OCI-M2 (cell line): Measurements from ENCODE around the gene KIF1B.
"Not testable (repeated sequence)": the region's sequence is repeated elsewhere in the genome, so short reads cannot be mapped to it uniquely, and the experiment has no call there.

Experiments
- DNase-seq: peaks from one replicate; lab custom pipeline; 2025; ENCODE audit not compliant: unreplicated experiment; lab: John Stamatoyannopoulos, UW

Gene KIF1B

DNA sequence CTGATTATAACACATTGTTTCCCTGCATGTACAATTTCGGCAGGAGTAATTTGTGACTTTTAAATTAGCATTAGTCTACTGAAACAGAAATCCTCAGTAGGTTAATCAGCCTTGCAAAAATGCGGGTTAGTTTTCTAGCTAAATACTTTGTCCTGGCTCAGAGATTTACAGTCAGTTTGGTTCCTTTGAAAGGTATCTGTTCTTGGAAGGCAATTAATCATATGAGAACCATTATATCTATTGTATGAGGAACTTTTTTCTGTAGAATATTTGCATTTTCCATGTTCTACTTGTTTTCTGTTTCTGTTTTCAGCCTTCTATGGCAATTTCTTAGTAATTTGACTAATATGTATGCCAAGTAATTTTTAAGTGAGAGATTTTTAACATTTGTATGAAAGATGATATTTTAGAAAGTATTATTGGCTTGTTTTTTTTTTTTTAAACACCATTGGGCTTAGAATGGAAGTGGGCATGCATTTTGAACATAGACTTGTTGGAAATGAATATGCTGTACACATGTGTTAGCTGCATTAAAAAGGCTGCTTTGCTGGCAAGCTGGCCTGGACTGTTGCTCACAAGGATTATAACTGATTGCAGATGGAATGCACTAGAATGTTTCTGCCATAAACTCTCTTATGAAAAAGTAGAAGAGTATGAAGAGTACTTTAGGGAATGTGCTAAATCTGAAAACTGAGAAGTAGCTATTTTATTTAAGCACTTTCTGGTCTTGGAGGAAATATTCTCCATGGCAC, 26.2 kb downstream of the KIF1B start:
- DNase-seq = no peak

DNA sequence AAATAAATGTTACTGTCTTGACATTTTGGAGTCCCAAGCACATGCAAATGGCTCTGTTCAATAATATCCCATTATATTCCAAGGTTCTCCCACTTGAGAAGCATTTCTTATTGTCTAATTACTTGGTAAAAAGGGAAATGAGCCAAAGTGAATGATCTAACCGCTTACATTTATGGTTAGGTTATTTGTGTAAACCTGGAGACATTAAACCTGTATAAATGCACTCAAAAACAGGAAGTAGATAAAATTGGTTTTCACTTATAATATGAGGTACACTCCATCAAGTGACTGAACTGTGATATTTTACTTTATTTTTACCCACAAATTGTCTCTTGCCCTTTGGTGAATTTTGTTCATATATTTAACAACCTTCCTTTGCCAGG, 26.8 kb downstream of the KIF1B start:
- no peak for DNase-seq

- no peak for DNase-seq
Measured at GRCh38 chr1:10242135-10242534, 31.8 kb downstream of the KIF1B start.

GRCh38 chr1:10242811-10243210, 32.4 kb downstream of the KIF1B start:
- no peak for DNase-seq

DNA sequence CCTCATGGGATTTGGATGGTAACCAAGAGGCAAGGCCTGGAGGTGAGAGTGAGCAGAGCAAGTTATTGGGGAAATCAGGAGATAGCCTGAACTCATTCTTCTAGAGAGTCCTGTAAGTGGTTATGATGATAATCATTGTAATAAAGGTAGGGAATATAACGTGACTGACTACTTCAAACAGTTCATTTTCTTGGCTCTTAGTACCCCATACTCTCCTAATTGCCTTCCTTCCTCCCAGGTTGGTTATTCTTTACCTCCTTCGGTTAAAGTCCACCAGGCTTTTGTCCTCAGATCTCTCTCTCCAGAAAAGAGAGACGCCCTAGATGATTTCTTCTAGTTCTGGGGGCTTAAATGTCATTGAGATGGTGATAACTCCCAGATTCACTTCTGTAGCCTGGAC, 35.3 kb downstream of the KIF1B start:
- DNase-seq = no peak

DNA sequence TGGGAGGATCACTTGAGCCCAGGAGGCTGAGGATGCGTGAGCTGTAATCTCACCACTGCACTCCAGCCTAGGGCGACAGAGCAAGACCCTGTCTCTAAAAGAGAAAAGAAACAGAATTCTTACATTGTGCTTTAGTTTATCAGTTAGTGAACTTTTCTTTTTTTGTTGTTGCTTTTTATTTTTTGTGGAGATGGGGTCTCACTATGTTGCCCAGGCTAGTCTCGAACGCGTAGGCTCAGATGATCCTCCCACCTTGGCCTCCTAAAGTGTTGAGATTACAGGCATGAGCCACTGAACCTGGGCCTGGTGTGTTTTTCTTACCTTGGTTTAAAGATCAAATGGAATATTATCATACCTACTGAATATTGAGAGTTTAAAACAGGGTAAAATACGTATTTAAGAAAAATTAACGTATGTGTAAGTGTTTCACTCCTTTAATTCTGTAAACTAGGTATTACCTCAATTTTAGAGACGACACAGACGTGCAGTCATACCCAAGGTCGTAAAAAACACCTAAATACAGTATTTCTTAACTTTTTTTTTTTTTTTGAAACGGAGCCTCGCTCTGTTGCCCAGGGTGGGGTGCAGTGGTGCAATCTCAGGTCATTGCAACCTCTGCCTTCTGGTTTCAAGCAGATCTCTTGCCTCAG, 39.6 kb downstream of the KIF1B start:
- DNase-seq = no peak

GRCh38 chr1:10250663-10251062, 40.3 kb downstream of the KIF1B start:
- DNase-seq = no peak

DNA sequence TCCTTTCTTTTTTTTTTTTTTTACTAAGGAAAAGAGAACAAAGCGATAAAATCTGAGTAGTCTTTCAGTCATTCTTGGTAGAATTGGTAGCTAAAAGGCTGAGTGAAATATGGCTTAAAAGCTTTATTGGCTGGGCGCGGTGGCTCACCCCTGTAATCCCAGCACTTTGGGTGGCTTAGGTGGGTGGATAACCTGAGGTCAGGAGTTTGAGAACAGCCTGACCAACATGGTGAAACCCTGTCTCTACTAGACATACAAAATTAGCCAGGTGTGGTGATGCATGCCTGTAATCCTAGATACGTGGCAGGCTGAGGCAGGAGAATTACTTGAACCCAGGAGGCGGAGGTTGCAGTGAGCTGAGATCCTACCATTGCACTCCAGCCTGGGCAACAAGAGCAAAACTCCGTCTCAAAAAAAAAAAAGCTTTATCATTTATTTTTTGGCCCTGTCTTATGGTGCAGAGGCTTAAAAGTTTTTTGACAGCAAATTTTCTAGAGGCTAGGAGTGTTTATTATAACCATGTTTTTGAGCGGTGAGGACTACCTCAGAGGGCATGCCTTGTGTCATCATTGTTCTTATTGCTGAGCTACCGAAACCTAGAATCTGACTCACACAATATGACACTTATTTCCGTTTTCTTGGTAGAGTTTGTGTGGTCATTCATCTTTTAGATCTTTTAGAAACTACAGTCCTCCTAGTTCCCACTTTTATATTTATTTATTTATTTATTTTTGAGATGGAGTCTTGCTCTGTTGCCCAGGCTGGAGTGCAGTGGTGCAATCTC, 41.1 kb downstream of the KIF1B start:
- not testable (repeated sequence) for DNase-seq

DNA sequence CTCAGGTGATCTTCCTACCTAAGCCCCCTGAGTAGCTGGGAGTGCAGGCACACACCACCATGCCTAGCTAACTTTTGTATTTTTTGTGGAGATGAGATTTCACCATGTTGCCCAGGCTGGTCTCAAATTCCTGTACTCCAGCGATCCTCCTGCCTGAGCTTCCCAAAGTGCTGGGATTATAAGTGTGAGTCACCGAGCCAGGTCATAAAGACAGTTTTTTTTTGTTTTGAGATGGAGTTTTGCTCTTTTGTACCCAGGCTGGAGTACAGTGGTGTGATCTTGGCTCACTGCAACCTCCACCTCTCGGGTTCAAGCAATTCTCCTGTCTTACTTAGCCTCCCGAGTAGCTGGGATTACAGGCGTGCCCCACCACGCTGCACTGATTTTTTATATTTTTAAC, 42.1 kb downstream of the KIF1B start:
- no peak for DNase-seq

- DNase-seq = no peak
Measured at GRCh38 chr1:10253149-10253548, 42.8 kb downstream of the KIF1B start.

DNA sequence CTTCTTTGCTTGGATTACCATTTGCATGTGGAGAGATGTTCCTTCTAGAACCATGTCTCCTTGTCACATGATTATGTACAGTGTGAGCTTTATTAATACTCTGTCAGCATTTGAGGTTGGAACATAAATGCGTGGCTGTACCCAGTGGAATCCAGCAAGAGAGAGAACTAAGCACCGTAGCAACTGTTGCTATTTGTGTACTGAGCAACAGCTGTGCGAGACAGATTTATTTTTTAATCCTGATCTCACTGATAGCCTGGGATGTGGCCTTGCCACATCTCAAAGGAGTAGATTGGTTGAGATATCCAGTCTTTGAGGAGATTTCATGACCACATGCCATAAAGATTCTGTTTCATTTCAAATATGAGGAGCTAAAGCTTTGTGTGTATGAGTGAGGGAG, 43.4 kb downstream of the KIF1B start:
- no peak for DNase-seq

DNA sequence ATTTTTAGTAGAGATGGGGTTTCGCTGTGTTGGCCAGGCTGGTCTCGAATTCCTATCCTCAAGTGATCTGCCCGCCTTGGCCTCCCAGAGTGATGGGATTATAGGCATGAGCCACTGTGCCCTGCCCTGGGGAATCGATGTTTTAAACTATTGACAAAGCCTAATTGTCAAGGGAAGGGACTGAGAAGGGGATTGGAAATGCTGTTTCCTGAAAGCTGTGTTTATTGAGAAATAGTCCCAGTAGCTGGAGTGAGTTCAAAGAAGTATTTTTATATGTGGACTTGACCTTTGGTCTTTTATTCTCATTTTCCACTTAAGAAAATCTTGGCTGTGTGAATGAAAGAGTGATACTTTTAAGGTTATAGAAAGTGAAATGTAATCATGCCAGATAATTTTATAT, 47.5 kb downstream of the KIF1B start:
- DNase-seq = no peak

- not testable (repeated sequence) for DNase-seq
Measured at GRCh38 chr1:10259547-10259946, 49.2 kb downstream of the KIF1B start.

GRCh38 chr1:10263450-10264082, 53.2 kb downstream of the KIF1B start:
- no peak for DNase-seq

- no peak for DNase-seq
Measured at GRCh38 chr1:10265027-10265426, 54.7 kb downstream of the KIF1B start.

- DNase-seq = no peak
Measured at GRCh38 chr1:10265900-10266299, 55.5 kb downstream of the KIF1B start.

DNA sequence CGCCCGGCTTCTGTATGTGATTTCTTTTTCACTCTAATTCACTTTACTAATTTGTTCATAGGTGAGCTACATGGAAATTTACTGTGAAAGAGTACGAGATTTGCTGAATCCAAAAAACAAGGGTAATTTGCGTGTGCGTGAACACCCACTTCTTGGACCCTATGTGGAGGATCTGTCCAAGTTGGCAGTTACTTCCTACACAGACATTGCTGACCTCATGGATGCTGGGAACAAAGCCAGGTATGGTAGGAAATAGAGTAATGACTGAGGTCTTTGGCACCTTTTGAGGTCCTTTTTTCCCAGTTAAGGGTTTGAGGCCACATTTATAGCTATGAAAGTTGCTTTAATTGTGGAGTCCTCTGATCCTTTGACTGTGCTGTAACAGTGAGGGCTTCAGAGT, 56.9 kb downstream of the KIF1B start:
- no peak for DNase-seq

GRCh38 chr1:10267921-10268320, 57.6 kb downstream of the KIF1B start:
- no peak for DNase-seq

GRCh38 chr1:10271090-10271489, 60.7 kb downstream of the KIF1B start:
- DNase-seq = no peak

DNA sequence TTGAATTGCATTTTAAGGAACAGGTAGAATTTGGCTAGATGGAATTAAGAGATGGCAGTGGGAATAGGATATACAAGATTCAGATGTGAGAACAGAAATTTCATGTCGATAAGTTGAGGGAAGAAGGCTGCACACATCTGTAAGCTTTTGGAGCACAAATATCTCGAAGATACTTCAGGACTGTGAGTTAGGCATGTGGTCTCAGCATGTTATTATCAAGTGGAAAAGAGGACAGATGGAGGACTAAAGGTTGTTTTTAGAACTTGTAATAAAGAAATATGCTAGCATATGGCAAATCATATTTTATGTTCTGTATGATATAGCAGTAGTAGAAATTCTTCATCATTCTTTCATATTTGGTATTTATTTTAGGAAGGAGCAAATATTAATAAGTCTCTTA, 61.5 kb downstream of the KIF1B start:
- no peak for DNase-seq

- DNase-seq = no peak
Measured at GRCh38 chr1:10272274-10272673, 61.9 kb downstream of the KIF1B start.

DNA sequence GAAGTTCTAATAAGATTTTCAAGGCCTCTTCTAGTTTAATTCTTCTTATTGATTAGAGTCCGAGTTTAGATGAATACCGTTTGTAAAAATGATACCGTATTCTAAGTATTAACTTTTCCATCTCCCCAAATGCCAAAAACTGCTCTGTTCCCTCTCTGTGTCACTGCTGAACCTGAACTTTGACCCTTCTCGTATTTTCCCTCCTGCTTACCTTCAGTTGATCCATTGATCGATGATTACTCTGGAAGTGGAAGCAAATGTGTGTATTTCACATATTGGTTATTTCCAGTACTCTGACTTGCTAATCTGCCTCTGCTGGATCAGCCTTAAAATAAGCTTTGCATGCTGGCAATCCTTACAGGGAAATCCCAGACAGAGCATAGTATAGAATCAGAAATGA, 68.5 kb downstream of the KIF1B start:
- DNase-seq = no peak
